BLaER1 (cell line): ENCODE results near the gene AKAP12.
A peak's percentile ranks its signal among the peaks of the same experiment; 100 is the strongest.

Experiments
- H3K27ac ChIP-seq: shearing (Covaris generic); formaldehyde crosslinking; 2 replicates; pipeline ENCODE4 v1.8.1; 2022
- H3K27me3 ChIP-seq: shearing (Covaris generic); formaldehyde crosslinking; 2 replicates; pipeline ENCODE4 v1.8.1; 2022
- H3K36me3 ChIP-seq: shearing (Covaris generic); formaldehyde crosslinking; 2 replicates; pipeline ENCODE4 v1.8.1; 2022
- H3K4me1 ChIP-seq: shearing (Covaris generic); formaldehyde crosslinking; 2 replicates; pipeline ENCODE4 v1.8.1; 2022
- H3K4me2 ChIP-seq: shearing (Covaris generic); formaldehyde crosslinking; 2 replicates; pipeline ENCODE4 v1.8.1; 2022
- H3K4me3 ChIP-seq: shearing (Covaris generic); formaldehyde crosslinking; 2 replicates; pipeline ENCODE4 v1.8.1; 2022
- H3K9ac ChIP-seq: shearing (Covaris generic); formaldehyde crosslinking; 2 replicates; pipeline ENCODE4 v1.8.1; 2022
- H3K9me3 ChIP-seq: shearing (Covaris generic); formaldehyde crosslinking; 2 replicates; pipeline ENCODE4 v1.8.1; 2022
- H4K20me1 ChIP-seq: shearing (Covaris generic); formaldehyde crosslinking; 2 replicates; pipeline ENCODE4 v1.8.1; 2022
- Cebpa-rat ChIP-seq: shearing (Covaris generic); IDR thresholded peaks from 2 replicates; pipeline ENCODE4 v1.8.1; 2022

AKAP12 gene

GRCh38 chr6:151254451-151255081, 14.8 kb downstream of the AKAP12 start:
- 0 out of 2 replicates have a peak overlapping the region, but pooled peaks have one; percentile 5 for H3K9ac ChIP-seq
- peaks cover 74% of the 10 kb centered on the region for H3K36me3 ChIP-seq
- H4K20me1 ChIP-seq: peaks cover 100% of the 10 kb centered on the region
- no peak overlapping the region for H3K4me3 ChIP-seq
- TF ChIP-seq Cebpa-rat: no peak
- H3K4me1 ChIP-seq: peaks cover 58% of the 10 kb centered on the region
- no peaks in the 10 kb centered on the region for H3K9me3 ChIP-seq
- no peaks in the 10 kb centered on the region for H3K27me3 ChIP-seq
- peak overlapping the region; percentile 31 for H3K27ac ChIP-seq
- peak overlapping the region; percentile 57 for H3K4me2 ChIP-seq

- Histone ChIP-seq H3K4me1 (peaks cover 58% of the 10 kb centered on the region), H3K4me2 (no peak overlapping the region), H4K20me1 (peaks cover 100% of the 10 kb centered on the region), H3K4me3 (no peak overlapping the region), H3K9ac (no peak overlapping the region), H3K27ac (no peak overlapping the region), H3K27me3 (no peaks in the 10 kb centered on the region), H3K9me3 (no peaks in the 10 kb centered on the region), H3K36me3 (peaks cover 78% of the 10 kb centered on the region)
- TF ChIP-seq Cebpa-rat: no peak
These were observed 16.0 kb downstream of the AKAP12 start for GRCh38 chr6:151255811-151256210.

- no peak overlapping the region for H3K4me2 ChIP-seq
- H3K9ac ChIP-seq: no peak overlapping the region
- TF ChIP-seq Cebpa-rat: no peak
- H3K4me1 ChIP-seq: peaks cover 40% of the 10 kb centered on the region
- H3K9me3 ChIP-seq: no peaks in the 10 kb centered on the region
- H3K27ac ChIP-seq: no peak overlapping the region
- peaks cover 100% of the 10 kb centered on the region for H4K20me1 ChIP-seq
- H3K36me3 ChIP-seq: peaks cover 81% of the 10 kb centered on the region
- no peaks in the 10 kb centered on the region for H3K27me3 ChIP-seq
- no peak overlapping the region for H3K4me3 ChIP-seq
These were observed 18.2 kb downstream of the AKAP12 start for GRCh38 chr6:151257985-151258445.

- H3K9ac ChIP-seq: no peak overlapping the region
- no peak for TF ChIP-seq Cebpa-rat
- H3K4me3 ChIP-seq: no peak overlapping the region
- no peaks in the 10 kb centered on the region for H3K27me3 ChIP-seq
- H3K4me2 ChIP-seq: no peak overlapping the region
- H3K27ac ChIP-seq: no peak overlapping the region
- peaks cover 87% of the 10 kb centered on the region for H3K36me3 ChIP-seq
- H3K4me1 ChIP-seq: peaks cover 20% of the 10 kb centered on the region; the same call in 1 of the 2 replicates
- no peaks in the 10 kb centered on the region for H3K9me3 ChIP-seq
- peaks cover 100% of the 10 kb centered on the region for H4K20me1 ChIP-seq
These were observed 20.4 kb downstream of the AKAP12 start for GRCh38 chr6:151260205-151260604.

GRCh38 chr6:151263035-151263434, 23.3 kb downstream of the AKAP12 start:
- peaks cover 100% of the 10 kb centered on the region for H4K20me1 ChIP-seq
- no peak overlapping the region for H3K4me2 ChIP-seq
- H3K4me3 ChIP-seq: no peak overlapping the region
- no peak for TF ChIP-seq Cebpa-rat
- H3K4me1 ChIP-seq: 0 out of 2 replicates have a peak, but pooled peaks cover 5% of the 10 kb centered on the region
- no peaks in the 10 kb centered on the region for H3K27me3 ChIP-seq
- H3K9me3 ChIP-seq: no peaks in the 10 kb centered on the region
- no peak overlapping the region for H3K27ac ChIP-seq
- H3K9ac ChIP-seq: no peak overlapping the region
- peaks cover 81% of the 10 kb centered on the region for H3K36me3 ChIP-seq

- 0 out of 2 replicates have a peak, but pooled peaks cover 5% of the 10 kb centered on the region for H3K4me1 ChIP-seq
- peaks cover 79% of the 10 kb centered on the region for H3K36me3 ChIP-seq
- peaks cover 100% of the 10 kb centered on the region for H4K20me1 ChIP-seq
These were observed 24.2 kb downstream of the AKAP12 start for GRCh38 chr6:151263967-151264366.

GRCh38 chr6:151265282-151265681, 25.5 kb downstream of the AKAP12 start:
- Histone ChIP-seq H3K27me3 (no peaks in the 10 kb centered on the region), H4K20me1 (peaks cover 100% of the 10 kb centered on the region), H3K9me3 (no peaks in the 10 kb centered on the region), H3K4me3 (no peak overlapping the region), H3K4me1 (0 out of 2 replicates have a peak, but pooled peaks cover 5% of the 10 kb centered on the region), H3K36me3 (peaks cover 77% of the 10 kb centered on the region), H3K27ac (no peak overlapping the region), H3K4me2 (no peak overlapping the region), H3K9ac (no peak overlapping the region)
- no peak for TF ChIP-seq Cebpa-rat

More at GRCh38 chr6:151263967-151264366, 24.2 kb downstream of the AKAP12 start:
- no peak for TF ChIP-seq Cebpa-rat
- Histone ChIP-seq H3K27ac (no peak overlapping the region), H3K4me3 (no peak overlapping the region), H3K4me2 (no peak overlapping the region), H3K9ac (no peak overlapping the region), H3K27me3 (no peaks in the 10 kb centered on the region), H3K9me3 (no peaks in the 10 kb centered on the region)

- TF ChIP-seq Cebpa-rat: no peak
- no peaks in the 10 kb centered on the region for H3K4me1 ChIP-seq
- H3K9ac ChIP-seq: no peak overlapping the region
- H3K27ac ChIP-seq: no peak overlapping the region
- H3K4me3 ChIP-seq: no peak overlapping the region
- peaks cover 100% of the 10 kb centered on the region for H4K20me1 ChIP-seq
- no peak overlapping the region for H3K4me2 ChIP-seq
- H3K27me3 ChIP-seq: no peaks in the 10 kb centered on the region
- no peaks in the 10 kb centered on the region for H3K9me3 ChIP-seq
- peaks cover 71% of the 10 kb centered on the region for H3K36me3 ChIP-seq
These were observed 29.7 kb downstream of the AKAP12 start for GRCh38 chr6:151269321-151269995.

GRCh38 chr6:151275121-151275520, 35.4 kb downstream of the AKAP12 start:
- TF ChIP-seq Cebpa-rat: no peak
- Histone ChIP-seq H3K27me3 (no peaks in the 10 kb centered on the region), H4K20me1 (peaks cover 100% of the 10 kb centered on the region), H3K36me3 (peaks cover 56% of the 10 kb centered on the region), H3K4me2 (no peak overlapping the region), H3K9ac (no peak overlapping the region), H3K4me1 (peaks cover 34% of the 10 kb centered on the region), H3K27ac (no peak overlapping the region), H3K4me3 (no peak overlapping the region), H3K9me3 (no peaks in the 10 kb centered on the region)

- no peaks in the 10 kb centered on the region for H3K9me3 ChIP-seq
- H3K27ac ChIP-seq: no peak overlapping the region
- H3K36me3 ChIP-seq: peaks cover 52% of the 10 kb centered on the region
- no peak overlapping the region for H3K4me3 ChIP-seq
- no peak for TF ChIP-seq Cebpa-rat
- no peaks in the 10 kb centered on the region for H3K27me3 ChIP-seq
- peaks cover 100% of the 10 kb centered on the region for H4K20me1 ChIP-seq
- peaks cover 38% of the 10 kb centered on the region for H3K4me1 ChIP-seq
- H3K4me2 ChIP-seq: no peak overlapping the region
- no peak overlapping the region for H3K9ac ChIP-seq
These were observed 35.8 kb downstream of the AKAP12 start for GRCh38 chr6:151275566-151275965.
